GM12878 (cell line): ENCODE results near the gene SLAMF1. TPM values are rescaled to one million over a fixed set of nuclear protein-coding genes. Genes with fewer than 3 reads are reported as not detected.

Experiments
- ATAC-seq: fragments of 200-7000 bp; cut with Tn5 transposase; 3 replicates; pipeline ENCODE4 v1.9.1; 2020; ENCODE audit warnings: mild to moderate bottlenecking, moderate library complexity
- BruUV-seq: library from RNA; stranded (reverse); fragments of 400-500 nt; replicated peaks from 2 replicates; lab custom pipeline; 2021; lab: Mats Ljungman, UMichigan
- CTCF ChIA-PET: fragments of 300-600 bp; sonication (Branson Sonifier 250); formaldehyde crosslinking; extraction: SDS; loops from one replicate; lab custom pipeline; 2021; ENCODE audit warnings: inconsistent platforms; lab: Yijun Ruan, JAX
- POLR2A ChIA-PET: fragments of 350-600 bp; formaldehyde crosslinking; extraction: SDS; loops from one replicate; lab custom pipeline; 2021; ENCODE audit warnings: inconsistent platforms; lab: Charles Lee
- RAD21 ChIA-PET: fragments of 300-600 bp; sonication (Branson Sonifier 250); formaldehyde crosslinking; loops from one replicate; lab custom pipeline; 2023; ENCODE audit warnings: antibody characterized with exemption; ENCODE audit not compliant: unreplicated experiment; lab: Charles Lee
- SMC1A ChIA-PET: fragments of 300-600 bp; sonication (Branson Sonifier 250); formaldehyde crosslinking; loops from one replicate; lab custom pipeline; 2023; ENCODE audit not compliant: unreplicated experiment, uncharacterized antibody; lab: Charles Lee
- DNase-seq: peaks from one replicate; pipeline ENCODE4 v3.0.0-alpha.2; 2011; ENCODE audit warnings: low read depth, low spot score
- FAIRE-seq: peaks from 3 replicates; lab custom pipeline; 2011; peaks lifted over from hg19 to GRCh38; lab: Jason Lieb, UNC
- H2AFZ ChIP-seq: 2 replicates; pipeline ENCODE4 v1.6.0; 2011; ENCODE audit warnings: low read depth, low read length, control low read depth; ENCODE audit not compliant: control insufficient read depth
- H3K27ac ChIP-seq: 2 replicates; pipeline ENCODE4 v1.5.1; 2011; ENCODE audit warnings: control low read depth; ENCODE audit not compliant: control insufficient read depth, insufficient read depth
- H3K27me3 ChIP-seq, 2 experiments: replicated peaks in 1 of 2; 2 replicates each; pipeline versions ENCODE4 v1.6.0 to v1.6.1; 2011; ENCODE audit warnings: low read length in 1 of 2; ENCODE audit not compliant: control insufficient read depth in 2 of 2, insufficient read depth in 2 of 2
- H3K36me3 ChIP-seq, 2 experiments: 2 replicates each; pipeline ENCODE4 v1.5.1; 2011; ENCODE audit warnings: low read length in 1 of 2; ENCODE audit not compliant: control insufficient read depth in 2 of 2, insufficient read depth in 2 of 2
- H3K4me1 ChIP-seq: 2 replicates; pipeline ENCODE4 v1.6.1; 2011; ENCODE audit warnings: mild to moderate bottlenecking, low read length, moderate library complexity, mixed read lengths; ENCODE audit not compliant: control insufficient read depth, insufficient read depth
- H3K4me2 ChIP-seq: 2 replicates; pipeline ENCODE4 v1.6.0; 2011; ENCODE audit warnings: control low read depth; ENCODE audit not compliant: control insufficient read depth, insufficient read depth
- H3K4me3 ChIP-seq: fragments of 200-600 bp; sonication (generic); 2 replicates; pipeline ENCODE4 v1.5.1; 2016
- H3K79me2 ChIP-seq: 2 replicates; pipeline ENCODE4 v1.6.0; 2011; ENCODE audit warnings: low read length; ENCODE audit not compliant: control insufficient read depth, insufficient read depth
- H3K9ac ChIP-seq: 2 replicates; pipeline ENCODE4 v1.8.0; 2011; ENCODE audit warnings: low read length, control low read depth, mixed read lengths; ENCODE audit not compliant: control insufficient read depth, insufficient read depth
- H3K9me3 ChIP-seq: replicated peaks from 3 replicates; pipeline ENCODE4 v1.5.1; 2011; ENCODE audit warnings: mild to moderate bottlenecking, low read length; ENCODE audit not compliant: control insufficient read depth, insufficient read depth
- H4K20me1 ChIP-seq: 2 replicates; pipeline ENCODE4 v1.6.0; 2011; ENCODE audit not compliant: control insufficient read depth, insufficient read depth
- ATF7 ChIP-seq: fragments of 450-650 bp; IDR thresholded peaks from 2 replicates; pipeline ENCODE4 v1.6.1; 2016; ENCODE audit warnings: low read depth, mild to moderate bottlenecking
- BCL11A ChIP-seq: IDR thresholded peaks from 2 replicates; pipeline ENCODE4 v1.6.1; 2011; ENCODE audit warnings: low read depth, low read length
- BCLAF1 ChIP-seq: fragments of 450-650 bp; IDR thresholded peaks from 2 replicates; pipeline ENCODE4 v1.6.1; 2017; ENCODE audit warnings: antibody characterized with exemption, mild to moderate bottlenecking, moderate library complexity
- CREB1 ChIP-seq: IDR thresholded peaks from 2 replicates; pipeline ENCODE4 v1.6.1; 2012; ENCODE audit warnings: low read depth, mild to moderate bottlenecking, inconsistent platforms
- DPF2 ChIP-seq: fragments of 450-650 bp; IDR thresholded peaks from 2 replicates; pipeline ENCODE4 v1.6.1; 2017; ENCODE audit warnings: mild to moderate bottlenecking
- EGR1 ChIP-seq, 2 experiments: IDR thresholded peaks; 1 replicate in 1 of 2; 2 replicates in 1 of 2; pipeline ENCODE4 v1.6.1; 2011 to 2012; ENCODE audit warnings: low read depth in 2 of 2, low read length in 2 of 2, borderline replicate concordance in 1 of 2, mild to moderate bottlenecking in 1 of 2, moderate library complexity in 1 of 2
- KDM1A ChIP-seq: fragments of 200-600 bp; sonication (generic); IDR thresholded peaks from 2 replicates; pipeline ENCODE4 v1.6.1; 2016; ENCODE audit warnings: borderline replicate concordance
- MYC ChIP-seq: IDR thresholded peaks from 2 replicates; pipeline ENCODE4 v1.6.1; 2011; ENCODE audit warnings: mild to moderate bottlenecking, low read length, moderate library complexity, inconsistent platforms; ENCODE audit not compliant: insufficient read depth, insufficient replicate concordance, insufficient read length, severe bottlenecking
- NR2C1 ChIP-seq: fragments of 450-650 bp; IDR thresholded peaks from 2 replicates; pipeline ENCODE4 v1.6.1; 2017; ENCODE audit warnings: antibody characterized with exemption, mild to moderate bottlenecking, moderate library complexity
- PML ChIP-seq: IDR thresholded peaks from 2 replicates; pipeline ENCODE4 v1.6.1; 2012; ENCODE audit warnings: low read length, inconsistent platforms
- SREBF1 ChIP-seq: IDR thresholded peaks from 2 replicates; pipeline ENCODE4 v1.6.1; 2012; ENCODE audit warnings: mild to moderate bottlenecking, low read length
- ZNF207 ChIP-seq: fragments of 450-650 bp; IDR thresholded peaks from 2 replicates; pipeline ENCODE4 v1.6.1; 2014; ENCODE audit warnings: antibody characterized with exemption, mild to moderate bottlenecking, borderline replicate concordance
- ZSCAN29 ChIP-seq: fragments of 450-650 bp; IDR thresholded peaks from 2 replicates; pipeline ENCODE4 v1.6.1; 2017; ENCODE audit warnings: mild to moderate bottlenecking, moderate library complexity
- WGBS: methylation state at CpG from one replicate; pipeline ENCODE4 v1.1.6; 2016; ENCODE audit warnings: low lambda C conversion rate; ENCODE audit not compliant: insufficient replicate concordance, insufficient coverage; ENCODE audit errors: missing lambda C conversion rate; 5-methylcytosine and 5-hydroxymethylcytosine counted together
- in situ Hi-C: fragments of 300-500 bp; cut with MboI; formaldehyde crosslinking; loops from 9 replicates; pipeline ENCODE4 v1.14.3; 2018; ENCODE audit warnings: mixed read lengths
- intact Hi-C: fragments of 100-400 bp; cut with micrococcal nuclease; formaldehyde crosslinking; loops from one replicate; pipeline ENCODE4 v1.14.2; 2022; ENCODE audit not compliant: unreplicated experiment
- polyA plus RNA-seq, 11 experiments: library from polyadenylated mRNA; depleted of rRNA in 4 of 11; unstranded in 6 of 11; stranded (reverse) in 5 of 11; fragments of >200 nt; fragmentation: Nextera tagmentation in 4 of 11; fragmentation: Illumina TruSeq in 1 of 11; extraction: Ambion mirVana in 4 of 11; extraction: Trizol in 1 of 11; gene quantifications; 1 replicate in 1 of 11; 2 replicates in 10 of 11; pipeline versions ENCODE4 v1.2.1 to v1.2.3, GENCODE V29; 2011 to 2016; ENCODE audit warnings: inconsistent platforms in 2 of 11, missing spikeins in 2 of 11, low read depth in 1 of 11
- total RNA-seq, 4 experiments: library from RNA; depleted of rRNA in 3 of 4; stranded (reverse); fragments of >200 nt in 3 of 4; fragmentation: Illumina TruSeq in 1 of 4; extraction: Trizol in 1 of 4; gene quantifications; 2 replicates each; pipeline versions ENCODE4 v1.2.1 to v1.2.3, GENCODE V29; 2013 to 2021
- TF ChIP-seq, protein P1 (sequence below): IDR thresholded peaks from 2 replicates; pipeline ENCODE4 v1.6.1; 2011; ENCODE audit warnings: low read depth, low read length, improper control_type of control experiment, borderline replicate concordance

The SLAMF1 gene
- total and polyA plus RNA-seq, 10 of the 15 experiments (the other 5 are each of a cell fraction or from before 2014, with no cell fraction given) = 87.3 to 260 (median 131) TPM

DNA sequence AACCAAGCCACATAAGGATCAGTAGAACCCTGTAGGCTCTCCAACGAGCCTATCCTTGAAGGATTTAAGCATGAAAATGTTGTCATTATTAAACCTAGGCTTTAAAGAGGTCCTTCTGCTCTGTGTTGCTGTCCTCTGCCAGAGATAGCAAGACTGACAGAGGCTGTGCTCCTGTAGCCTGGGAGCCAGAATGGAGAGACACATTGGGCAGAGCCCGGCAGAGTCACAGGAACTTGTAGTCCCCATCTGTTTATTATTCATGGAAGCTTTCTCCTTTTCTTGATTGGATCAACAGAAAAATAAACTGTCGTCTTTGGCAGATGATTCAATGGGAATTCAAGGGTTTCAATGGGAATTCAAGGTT is 19.2 kb upstream of the SLAMF1 start:
- ChIA-PET CTCF (interaction anchor here (1.0 to 6.4 kb wide), 4 partner anchors 8 to 102 kb away, joined by 3 to 60 read pairs (median 4); partner anchors contain the start of gene CD48), RAD21 (interaction anchor here (1.1 to 5.3 kb wide), 3 partner anchors 8 to 39 kb away, joined by 3 to 42 read pairs (median 4); no protein-coding TSS in a partner anchor), SMC1A (interaction anchor here (0.8 to 6.4 kb wide), 9 partner anchors 8 to 112 kb away, joined by 3 to 79 read pairs (median 4); partner anchors contain the start of gene SLAMF1), POLR2A (interaction anchor here (0.8 to 1.3 kb wide), 2 partner anchors 9 to 10 kb away, joined by 4 to 5 read pairs; no protein-coding TSS in a partner anchor)
- peak overlapping the region; percentile 9; the same call in 1 of the 2 replicates for H2AFZ ChIP-seq
- DNase-seq = no peak
- H3K4me3 ChIP-seq = peak overlapping the region; percentile 29; the same call in 1 of the 2 replicates
- H3K36me3 ChIP-seq = no peaks in the 10 kb centered on the region
- peaks cover 34% of the 10 kb centered on the region for H3K4me1 ChIP-seq
- H3K27me3 ChIP-seq = no peaks in the 10 kb centered on the region
- BruUV-seq = no TSS peak
- in situ Hi-C loops (no loop called here), intact Hi-C loops (no loop called here)
- H3K9me3 ChIP-seq = no peaks in the 10 kb centered on the region; the same call in none of the 3 replicates
- H4K20me1 ChIP-seq = no peaks in the 10 kb centered on the region
- no peak for ATAC-seq
- H3K9ac ChIP-seq = no peak overlapping the region
- H3K4me2 ChIP-seq = peak overlapping the region; percentile 73
- peaks cover 14% of the 10 kb centered on the region for H3K79me2 ChIP-seq
- WGBS = 27% methylated on average over 3 of the region's 3 CpGs
- FAIRE-seq = no peak
- no peak for TF ChIP-seq CREB1
- no peak for TF ChIP-seq MYC
- no peak for TF ChIP-seq SREBF1
- TF ChIP-seq DPF2 = no peak
- no peak for TF ChIP-seq BCL11A
- TF ChIP-seq EGR1 (IDR thresholded peaks at IDR 0.05; ENCODE audit: borderline replicate concordance in 1 of 2, low read depth in 2 of 2, low read length in 2 of 2) = no peak
- TF ChIP-seq ZSCAN29 = no peak
- no peak for TF ChIP-seq NR2C1
- no peak for TF ChIP-seq KDM1A
- no peak for TF ChIP-seq ZNF207
- TF ChIP-seq PML = no peak
- TF ChIP-seq, protein P1, sequence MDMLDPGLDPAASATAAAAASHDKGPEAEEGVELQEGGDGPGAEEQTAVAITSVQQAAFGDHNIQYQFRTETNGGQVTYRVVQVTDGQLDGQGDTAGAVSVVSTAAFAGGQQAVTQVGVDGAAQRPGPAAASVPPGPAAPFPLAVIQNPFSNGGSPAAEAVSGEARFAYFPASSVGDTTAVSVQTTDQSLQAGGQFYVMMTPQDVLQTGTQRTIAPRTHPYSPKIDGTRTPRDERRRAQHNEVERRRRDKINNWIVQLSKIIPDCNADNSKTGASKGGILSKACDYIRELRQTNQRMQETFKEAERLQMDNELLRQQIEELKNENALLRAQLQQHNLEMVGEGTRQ = no peak
- no peak for TF ChIP-seq ATF7
- no peak for TF ChIP-seq BCLAF1
- peak overlapping the region; percentile 75 for H3K27ac ChIP-seq
